MM.1S (cell line): ENCODE results near the gene PPP1R3A.

Source experiments
- DNase-seq: peaks from one replicate; pipeline ENCODE4 v3.0.0-alpha.2; 2015
- H2AFZ ChIP-seq: fragments of 300-600 bp; sonication (generic); 2 replicates; pipeline ENCODE4 v1.6.0; 2016; ENCODE audit warnings: antibody characterized with exemption, low read length
- H3F3A ChIP-seq: fragments of 300-600 bp; sonication (generic); 2 replicates; pipeline ENCODE4 v1.6.1; 2016; ENCODE audit warnings: mild to moderate bottlenecking, antibody characterized with exemption, low read length, moderate library complexity, mixed read lengths; ENCODE audit not compliant: insufficient read depth
- H3K27ac ChIP-seq: fragments of 300-600 bp; sonication (generic); 2 replicates; pipeline ENCODE4 v1.5.1; 2016; ENCODE audit warnings: mild to moderate bottlenecking, low read length
- H3K27me3 ChIP-seq: fragments of 300-600 bp; sonication (generic); replicated peaks from 2 replicates; pipeline ENCODE4 v1.6.0; 2016; ENCODE audit warnings: low read length; ENCODE audit not compliant: insufficient read depth
- H3K36me3 ChIP-seq: fragments of 300-600 bp; sonication (generic); replicated peaks from 2 replicates; pipeline ENCODE4 v1.6.1; 2016; ENCODE audit warnings: mild to moderate bottlenecking, low read length, mixed read lengths; ENCODE audit not compliant: insufficient read depth
- H3K4me1 ChIP-seq: fragments of 300-600 bp; sonication (generic); 2 replicates; pipeline ENCODE4 v1.6.1; 2016; ENCODE audit warnings: low read length, mixed read lengths
- H3K4me2 ChIP-seq: fragments of 300-600 bp; sonication (generic); 2 replicates; pipeline ENCODE4 v1.6.0; 2016; ENCODE audit warnings: low read depth, low read length
- H3K4me3 ChIP-seq: fragments of 300-600 bp; sonication (generic); 2 replicates; pipeline ENCODE4 v1.5.1; 2016; ENCODE audit warnings: low read length, mixed read lengths
- H3K79me2 ChIP-seq: fragments of 300-600 bp; sonication (generic); 2 replicates; pipeline ENCODE4 v1.6.1; 2016; ENCODE audit warnings: mixed run types, low read length, mixed read lengths
- H3K9ac ChIP-seq: fragments of 300-600 bp; sonication (generic); 2 replicates; pipeline ENCODE4 v1.6.1; 2016; ENCODE audit warnings: low read length, mixed read lengths
- H3K9me2 ChIP-seq: fragments of 300-600 bp; sonication (generic); replicated peaks from 2 replicates; pipeline ENCODE4 v1.6.1; 2016; ENCODE audit warnings: mild to moderate bottlenecking, low read length, mixed read lengths; ENCODE audit not compliant: insufficient read depth
- H3K9me3 ChIP-seq: fragments of 300-600 bp; sonication (generic); replicated peaks from 2 replicates; pipeline ENCODE4 v1.6.1; 2016; ENCODE audit warnings: mild to moderate bottlenecking, low read length, mixed read lengths; ENCODE audit not compliant: insufficient read depth
- H4K20me1 ChIP-seq: fragments of 300-600 bp; sonication (generic); 2 replicates; pipeline ENCODE4 v1.6.1; 2016; ENCODE audit warnings: mild to moderate bottlenecking, low read length, moderate library complexity, mixed read lengths; ENCODE audit not compliant: insufficient read depth
- CTCF ChIP-seq: fragments of 300-600 bp; sonication (generic); IDR thresholded peaks from 2 replicates; pipeline ENCODE4 v1.5.1; 2016; ENCODE audit warnings: antibody characterized with exemption, low read length, mixed read lengths
- EZH2 ChIP-seq: fragments of 300-600 bp; sonication (generic); optimal IDR thresholded peaks from 2 replicates; pipeline ENCODE3; 2017; ENCODE audit warnings: low read depth, mild to moderate bottlenecking, antibody characterized with exemption, low read length, mixed read lengths
- EZH2phosphoT487 ChIP-seq: fragments of 300-600 bp; sonication (generic); IDR thresholded peaks from 2 replicates; pipeline ENCODE4 v1.6.1; 2018; ENCODE audit warnings: antibody characterized with exemption, low read length

The PPP1R3A gene

GRCh38 chr7:113922049-113922448 is 3.2 kb upstream of the PPP1R3A start:
- Histone ChIP-seq H3F3A (no peaks in the 10 kb centered on the region), H3K79me2 (no peaks in the 10 kb centered on the region), H3K9me3 (no peaks in the 10 kb centered on the region), H3K36me3 (no peaks in the 10 kb centered on the region), H2AFZ (no peak overlapping the region), H3K27me3 (no peaks in the 10 kb centered on the region), H3K4me2 (no peak overlapping the region), H3K9ac (no peak overlapping the region), H3K4me1 (no peaks in the 10 kb centered on the region), H3K27ac (no peak overlapping the region), H3K9me2 (0 out of 2 replicates have a peak, but pooled peaks cover 2% of the 10 kb centered on the region), H4K20me1 (no peaks in the 10 kb centered on the region), H3K4me3 (no peak overlapping the region)
- TF ChIP-seq EZH2 = no peak
- TF ChIP-seq CTCF = no peak
- no peak for TF ChIP-seq EZH2phosphoT487
- no peak for DNase-seq

- Histone ChIP-seq H3F3A (no peaks in the 10 kb centered on the region), H3K27ac (no peak overlapping the region), H3K9me2 (0 out of 2 replicates have a peak, but pooled peaks cover 2% of the 10 kb centered on the region), H3K27me3 (no peaks in the 10 kb centered on the region), H3K36me3 (no peaks in the 10 kb centered on the region), H3K4me2 (no peak overlapping the region), H3K79me2 (no peaks in the 10 kb centered on the region), H3K9ac (no peak overlapping the region), H3K9me3 (no peaks in the 10 kb centered on the region), H4K20me1 (no peaks in the 10 kb centered on the region), H3K4me1 (no peaks in the 10 kb centered on the region), H2AFZ (no peak overlapping the region), H3K4me3 (no peak overlapping the region)
- DNase-seq = no peak
- TF ChIP-seq EZH2 (no peak), EZH2phosphoT487 (no peak), CTCF (no peak)
Observed at GRCh38 chr7:113921363-113921762, 2.6 kb upstream of the PPP1R3A start.

- Histone ChIP-seq H3K79me2 (no peaks in the 10 kb centered on the region), H3K4me2 (no peak overlapping the region), H3K36me3 (no peaks in the 10 kb centered on the region), H3F3A (no peaks in the 10 kb centered on the region), H3K27ac (no peak overlapping the region), H3K9me3 (no peaks in the 10 kb centered on the region), H3K9ac (no peak overlapping the region), H4K20me1 (no peaks in the 10 kb centered on the region), H3K4me3 (no peak overlapping the region), H3K9me2 (no peaks in the 10 kb centered on the region), H2AFZ (no peak overlapping the region), H3K4me1 (no peaks in the 10 kb centered on the region), H3K27me3 (no peaks in the 10 kb centered on the region)
- TF ChIP-seq EZH2 = no peak
- no peak for TF ChIP-seq EZH2phosphoT487
- no peak for TF ChIP-seq CTCF
- DNase-seq = no peak
Observed at GRCh38 chr7:113917840-113918239, 969 bp downstream of the PPP1R3A start.
